Uterus (tissue), 2 donors: Measurements from ENCODE around the gene VIL1.

Experiments used
- POLR2A ChIP-seq, 2 donors: fragments of 450-650 bp; IDR thresholded peaks; one replicate each; pipeline ENCODE4 v1.6.1; 2016; ENCODE audit warnings: antibody characterized with exemption in 2 of 2, mild to moderate bottlenecking in 1 of 2, moderate library complexity in 1 of 2
- TF ChIP-seq, protein P1 (sequence below), 4 experiments: fragments of 200-600 bp in 2 of 4; fragments of 450-650 bp in 2 of 4; sonication (generic) in 2 of 4; IDR thresholded peaks; one replicate each; pipeline ENCODE4 v1.5.1; 2016 to 2019; ENCODE audit warnings: antibody characterized with exemption in 4 of 4, mild to moderate bottlenecking in 2 of 4, moderate library complexity in 1 of 4

DNA sequence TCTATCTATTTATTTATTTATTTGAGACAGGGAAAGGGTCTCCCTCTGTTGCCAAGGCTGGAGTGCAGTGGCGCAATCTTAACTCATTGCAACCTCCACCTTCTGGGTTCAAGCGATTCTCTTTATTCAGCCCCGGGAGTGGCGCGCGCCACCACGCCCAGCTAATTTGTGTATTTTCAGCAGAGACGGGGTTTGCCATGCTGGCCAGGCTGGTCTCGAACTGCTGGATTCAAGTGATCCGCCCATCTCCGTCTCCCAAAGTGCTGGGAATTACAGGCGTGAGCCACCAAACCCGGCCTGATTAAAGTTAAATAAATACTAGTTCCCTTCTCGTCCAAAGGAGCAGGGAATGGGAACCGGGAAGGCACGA, 23.5 kb upstream of the VIL1 start:
- TF ChIP-seq, protein P1, sequence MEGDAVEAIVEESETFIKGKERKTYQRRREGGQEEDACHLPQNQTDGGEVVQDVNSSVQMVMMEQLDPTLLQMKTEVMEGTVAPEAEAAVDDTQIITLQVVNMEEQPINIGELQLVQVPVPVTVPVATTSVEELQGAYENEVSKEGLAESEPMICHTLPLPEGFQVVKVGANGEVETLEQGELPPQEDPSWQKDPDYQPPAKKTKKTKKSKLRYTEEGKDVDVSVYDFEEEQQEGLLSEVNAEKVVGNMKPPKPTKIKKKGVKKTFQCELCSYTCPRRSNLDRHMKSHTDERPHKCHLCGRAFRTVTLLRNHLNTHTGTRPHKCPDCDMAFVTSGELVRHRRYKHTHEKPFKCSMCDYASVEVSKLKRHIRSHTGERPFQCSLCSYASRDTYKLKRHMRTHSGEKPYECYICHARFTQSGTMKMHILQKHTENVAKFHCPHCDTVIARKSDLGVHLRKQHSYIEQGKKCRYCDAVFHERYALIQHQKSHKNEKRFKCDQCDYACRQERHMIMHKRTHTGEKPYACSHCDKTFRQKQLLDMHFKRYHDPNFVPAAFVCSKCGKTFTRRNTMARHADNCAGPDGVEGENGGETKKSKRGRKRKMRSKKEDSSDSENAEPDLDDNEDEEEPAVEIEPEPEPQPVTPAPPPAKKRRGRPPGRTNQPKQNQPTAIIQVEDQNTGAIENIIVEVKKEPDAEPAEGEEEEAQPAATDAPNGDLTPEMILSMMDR (IDR thresholded peaks at IDR 0.05) = no peak
- no peak for TF ChIP-seq POLR2A (IDR thresholded peaks at IDR 0.05)
